IMR-90 (cell line): ENCODE measurements around the gene TAL1. TPM values are rescaled to one million over a fixed set of nuclear protein-coding genes. Genes with fewer than 3 reads are reported as not detected.

Experiments
- ATAC-seq: fragments of 200-7000 bp; cut with Tn5 transposase; 2 replicates; pipeline ENCODE4 v1.9.1; 2020; ENCODE audit warnings: low read depth, mild to moderate bottlenecking, moderate library complexity
- BruUV-seq: library from RNA; stranded (reverse); fragments of 400-500 nt; replicated peaks from 2 replicates; lab custom pipeline; 2021; lab: Mats Ljungman, UMichigan
- CTCF ChIA-PET: fragments of 300-600 bp; formaldehyde crosslinking; extraction: SDS; loops from one replicate; lab custom pipeline; 2021; ENCODE audit warnings: antibody characterized with exemption; lab: Yijun Ruan, JAX
- POLR2A ChIA-PET: fragments of 300-600 bp; sonication (Branson Sonifier 250); formaldehyde crosslinking; loops from one replicate; lab custom pipeline; 2022; ENCODE audit warnings: antibody characterized with exemption; ENCODE audit not compliant: unreplicated experiment; lab: Charles Lee
- DNase-seq: peaks from one replicate; pipeline ENCODE4 v3.0.0; 2013
- H2AFZ ChIP-seq: replicated peaks from 2 replicates; pipeline ENCODE3; 2013; ENCODE audit warnings: low read length, mild to moderate bottlenecking; ENCODE audit not compliant: poor library complexity
- H2AK5ac ChIP-seq: 2 replicates; pipeline ENCODE4 v1.6.1; 2013; ENCODE audit warnings: low read depth, low read length, inconsistent platforms
- H2AK9ac ChIP-seq: replicated peaks from 2 replicates; pipeline ENCODE3; 2013; ENCODE audit warnings: mild to moderate bottlenecking, low read depth, low read length, moderate library complexity; ENCODE audit not compliant: poor library complexity
- H2BK120ac ChIP-seq: 2 replicates; pipeline ENCODE4 v1.6.1; 2013; ENCODE audit warnings: low read depth, low read length, inconsistent platforms
- H2BK15ac ChIP-seq: 3 replicates; pipeline ENCODE4 v1.6.1; 2013; ENCODE audit warnings: low read depth, low read length, inconsistent platforms
- H2BK20ac ChIP-seq: 2 replicates; pipeline ENCODE4 v1.6.1; 2013; ENCODE audit warnings: low read depth, mild to moderate bottlenecking, inconsistent platforms, low read length, moderate library complexity
- H2BK5ac ChIP-seq: 2 replicates; pipeline ENCODE4 v1.6.1; 2013; ENCODE audit warnings: mild to moderate bottlenecking, low read depth, low read length, inconsistent platforms; ENCODE audit not compliant: poor library complexity, severe bottlenecking
- H3K14ac ChIP-seq: replicated peaks from 2 replicates; pipeline ENCODE4 v1.6.1; 2013; ENCODE audit warnings: low read depth, low read length, inconsistent platforms
- H3K18ac ChIP-seq: 2 replicates; pipeline ENCODE4 v1.6.1; 2013; ENCODE audit warnings: low read depth, low read length, control low read depth
- H3K23ac ChIP-seq: 2 replicates; pipeline ENCODE4 v1.6.1; 2013; ENCODE audit warnings: low read depth, low read length, inconsistent platforms
- H3K27ac ChIP-seq: 2 replicates; pipeline ENCODE4 v1.5.1; 2013; ENCODE audit warnings: mild to moderate bottlenecking, control low read depth, low read length; ENCODE audit not compliant: insufficient read depth
- H3K27me3 ChIP-seq: 2 replicates; pipeline ENCODE4 v1.6.1; 2013; ENCODE audit warnings: low read length; ENCODE audit not compliant: control insufficient read depth, insufficient read depth
- H3K36me3 ChIP-seq: 2 replicates; pipeline ENCODE4 v1.6.1; 2013; ENCODE audit warnings: low read length, mixed read lengths; ENCODE audit not compliant: control insufficient read depth, insufficient read depth
- H3K4ac ChIP-seq: 2 replicates; pipeline ENCODE4 v1.6.1; 2013; ENCODE audit warnings: low read depth, low read length, inconsistent platforms
- H3K4me1 ChIP-seq: 2 replicates; pipeline ENCODE4 v1.6.1; 2013; ENCODE audit warnings: low read length, mixed read lengths; ENCODE audit not compliant: control insufficient read depth, insufficient read depth
- H3K4me2 ChIP-seq: 2 replicates; pipeline ENCODE4 v1.6.1; 2013; ENCODE audit warnings: low read depth, mild to moderate bottlenecking, control low read depth, low read length, moderate library complexity
- H3K4me3 ChIP-seq: 2 replicates; pipeline ENCODE4 v1.5.1; 2013; ENCODE audit warnings: low read depth, mild to moderate bottlenecking, control low read depth, low read length, moderate library complexity; ENCODE audit not compliant: insufficient read depth
- H3K56ac ChIP-seq: 2 replicates; pipeline ENCODE4 v1.6.1; 2013; ENCODE audit warnings: low read length, inconsistent platforms; ENCODE audit not compliant: insufficient read depth; ENCODE audit errors: extremely low read depth
- H3K79me1 ChIP-seq, 2 experiments: 2 replicates each; pipeline ENCODE4 v1.6.1; 2013; ENCODE audit warnings: low read length in 2 of 2, inconsistent platforms in 1 of 2, low read depth in 1 of 2
- H3K9ac ChIP-seq: 2 replicates; pipeline ENCODE4 v1.6.1; 2013; ENCODE audit warnings: low read depth, low read length, control low read depth
- H3K9me1 ChIP-seq: 2 replicates; pipeline ENCODE4 v1.6.1; 2013; ENCODE audit warnings: low read length, inconsistent platforms; ENCODE audit not compliant: insufficient read depth
- H3K9me3 ChIP-seq: 2 replicates; pipeline ENCODE4 v1.6.1; 2013; ENCODE audit warnings: low read length; ENCODE audit not compliant: control insufficient read depth, insufficient read depth
- H4K20me1 ChIP-seq: 2 replicates; pipeline ENCODE4 v1.6.1; 2013; ENCODE audit warnings: low read length, inconsistent platforms; ENCODE audit not compliant: insufficient read depth
- H4K5ac ChIP-seq: 2 replicates; pipeline ENCODE4 v1.6.1; 2013; ENCODE audit warnings: mild to moderate bottlenecking, low read depth, low read length, control low read depth
- H4K8ac ChIP-seq, 2 experiments: 2 replicates each; pipeline ENCODE4 v1.6.1; 2013; ENCODE audit warnings: low read depth in 2 of 2, low read length in 2 of 2, control low read depth in 1 of 2, inconsistent platforms in 1 of 2
- H4K91ac ChIP-seq: 2 replicates; pipeline ENCODE4 v1.6.1; 2013; ENCODE audit warnings: low read depth, low read length, inconsistent platforms; ENCODE audit not compliant: insufficient read depth
- BHLHE40 ChIP-seq: fragments of 150-350 bp; IDR thresholded peaks from 2 replicates; pipeline ENCODE4 v1.6.1; 2016; ENCODE audit warnings: mild to moderate bottlenecking, low read depth, low read length
- CEBPB ChIP-seq: IDR thresholded peaks from 2 replicates; pipeline ENCODE4 v1.6.1; 2012; ENCODE audit warnings: low read depth, low read length, improper control_type of control experiment
- FOS ChIP-seq: fragments of 150-350 bp; IDR thresholded peaks from 2 replicates; pipeline ENCODE4 v1.6.1; 2016; ENCODE audit warnings: low read depth, low read length
- MAFK ChIP-seq: IDR thresholded peaks from 2 replicates; pipeline ENCODE4 v1.6.1; 2012; ENCODE audit warnings: low read depth, low read length, improper control_type of control experiment
- MXI1 ChIP-seq: IDR thresholded peaks from 2 replicates; pipeline ENCODE4 v1.6.1; 2012; ENCODE audit warnings: low read depth, mild to moderate bottlenecking, low read length, moderate library complexity, borderline replicate concordance
- WGBS, 2 experiments: methylation state at CpG; one replicate each; pipeline versions ENCODE4 v1.1.5 to v1.1.7; 2013; ENCODE audit warnings: missing lambda C conversion rate in 2 of 2; ENCODE audit not compliant: insufficient read length in 1 of 2; ENCODE audit errors: extremely low coverage in 2 of 2; 5-methylcytosine and 5-hydroxymethylcytosine counted together
- dilution Hi-C: fragments of 300-500 bp; cut with HindIII; formaldehyde crosslinking; loops from one replicate; pipeline ENCODE4 v1.14.3; 2018; ENCODE audit warnings: low sequenced_read_pairs; ENCODE audit not compliant: unreplicated experiment
- in situ Hi-C: fragments of 300-500 bp; cut with MboI; formaldehyde crosslinking; loops from 3 replicates; pipeline ENCODE4 v1.14.3; 2019; ENCODE audit warnings: low sequenced_read_pairs, inconsistent platforms, mixed read lengths
- intact Hi-C: fragments of 100-400 bp; cut with micrococcal nuclease; formaldehyde crosslinking; loops from 2 replicates; pipeline ENCODE4 v1.10.0; 2022
- polyA plus RNA-seq, 3 experiments: library from polyadenylated mRNA; depleted of rRNA; stranded (reverse); fragments of >200 nt; gene quantifications; 2 replicates each; pipeline ENCODE4 v1.2.3, GENCODE V29; 2012; ENCODE audit warnings: low replicate concordance in 1 of 3
- total RNA-seq: library from RNA; depleted of rRNA; stranded (reverse); fragments of >200 nt; gene quantifications from 2 replicates; pipeline ENCODE4 v1.2.3, GENCODE V29; 2012
- TF ChIP-seq, protein P1 (sequence below): conservative IDR thresholded peaks from 2 replicates; pipeline ENCODE4 v1.5.1; 2012; ENCODE audit warnings: mild to moderate bottlenecking, low read depth, low read length, improper control_type of control experiment
- TF ChIP-seq, protein P2 (sequence below): fragments of 150-350 bp; IDR thresholded peaks from 2 replicates; pipeline ENCODE4 v1.6.1; 2016; ENCODE audit warnings: low read depth, mild to moderate bottlenecking, low read length, moderate library complexity, borderline replicate concordance

Gene TAL1
- total and polyA plus RNA-seq, 2 of the 4 experiments (the other 2 are of a cell fraction), result not detected

DNA sequence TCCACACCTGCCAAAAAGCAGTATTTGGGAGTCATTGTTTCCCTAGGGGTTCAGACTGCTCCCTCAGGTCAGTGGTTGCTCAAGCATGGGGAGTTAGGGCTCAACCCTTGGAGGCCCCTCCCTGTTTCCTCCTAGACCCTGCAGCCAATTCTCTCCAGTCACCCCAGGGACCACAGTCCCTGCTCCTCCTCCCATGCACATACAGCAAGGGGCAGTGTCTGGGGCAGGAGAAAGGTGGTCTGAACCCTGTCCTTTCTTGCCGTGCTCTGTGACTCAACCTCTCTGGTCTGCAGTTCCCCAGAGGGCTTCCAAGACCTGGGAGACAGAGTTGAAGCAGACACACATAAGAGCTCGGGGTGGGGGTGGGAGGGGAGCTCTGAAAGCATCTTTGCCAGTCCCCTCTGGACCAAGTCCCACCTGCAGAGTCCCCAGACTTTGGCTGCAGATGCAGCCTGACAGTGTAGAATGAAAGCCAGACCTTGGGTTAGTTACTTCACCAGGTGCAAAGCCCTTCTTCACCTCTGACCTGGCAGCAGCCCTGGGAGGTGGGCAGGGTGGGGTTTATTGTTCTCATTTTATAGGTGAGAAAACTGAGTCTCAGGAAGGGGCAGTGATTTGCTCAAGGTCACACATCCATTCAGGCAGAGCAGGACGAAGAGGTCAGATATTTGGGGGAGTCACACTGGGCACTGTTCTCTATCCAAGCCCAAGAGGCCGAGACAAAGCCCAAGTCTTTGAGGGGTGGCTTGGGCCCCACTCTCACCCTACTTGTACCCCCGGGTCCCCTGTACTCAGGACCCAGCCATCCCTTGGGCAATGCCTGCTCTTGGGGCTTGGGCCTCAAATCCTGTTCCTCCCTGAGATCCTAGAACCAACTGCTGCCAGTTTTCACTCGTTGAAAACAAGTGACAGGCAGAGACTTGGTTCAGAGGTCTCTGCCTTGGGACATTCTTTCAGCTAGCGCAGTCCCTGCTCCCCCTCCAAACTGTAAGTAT, 42.9 kb downstream of the TAL1 start:
- ChIA-PET POLR2A (no interaction called here), CTCF (interaction anchor here (0.9 to 2.6 kb wide), 2 partner anchors 10 to 73 kb away, joined by 3 to 8 read pairs; no protein-coding TSS in a partner anchor)
- TF ChIP-seq MAFK (no peak), FOS (no peak), MXI1 (no peak), BHLHE40 (no peak), CEBPB (no peak)
- TF ChIP-seq, protein P1, sequence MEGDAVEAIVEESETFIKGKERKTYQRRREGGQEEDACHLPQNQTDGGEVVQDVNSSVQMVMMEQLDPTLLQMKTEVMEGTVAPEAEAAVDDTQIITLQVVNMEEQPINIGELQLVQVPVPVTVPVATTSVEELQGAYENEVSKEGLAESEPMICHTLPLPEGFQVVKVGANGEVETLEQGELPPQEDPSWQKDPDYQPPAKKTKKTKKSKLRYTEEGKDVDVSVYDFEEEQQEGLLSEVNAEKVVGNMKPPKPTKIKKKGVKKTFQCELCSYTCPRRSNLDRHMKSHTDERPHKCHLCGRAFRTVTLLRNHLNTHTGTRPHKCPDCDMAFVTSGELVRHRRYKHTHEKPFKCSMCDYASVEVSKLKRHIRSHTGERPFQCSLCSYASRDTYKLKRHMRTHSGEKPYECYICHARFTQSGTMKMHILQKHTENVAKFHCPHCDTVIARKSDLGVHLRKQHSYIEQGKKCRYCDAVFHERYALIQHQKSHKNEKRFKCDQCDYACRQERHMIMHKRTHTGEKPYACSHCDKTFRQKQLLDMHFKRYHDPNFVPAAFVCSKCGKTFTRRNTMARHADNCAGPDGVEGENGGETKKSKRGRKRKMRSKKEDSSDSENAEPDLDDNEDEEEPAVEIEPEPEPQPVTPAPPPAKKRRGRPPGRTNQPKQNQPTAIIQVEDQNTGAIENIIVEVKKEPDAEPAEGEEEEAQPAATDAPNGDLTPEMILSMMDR, result no peak
- TF ChIP-seq, protein P2, sequence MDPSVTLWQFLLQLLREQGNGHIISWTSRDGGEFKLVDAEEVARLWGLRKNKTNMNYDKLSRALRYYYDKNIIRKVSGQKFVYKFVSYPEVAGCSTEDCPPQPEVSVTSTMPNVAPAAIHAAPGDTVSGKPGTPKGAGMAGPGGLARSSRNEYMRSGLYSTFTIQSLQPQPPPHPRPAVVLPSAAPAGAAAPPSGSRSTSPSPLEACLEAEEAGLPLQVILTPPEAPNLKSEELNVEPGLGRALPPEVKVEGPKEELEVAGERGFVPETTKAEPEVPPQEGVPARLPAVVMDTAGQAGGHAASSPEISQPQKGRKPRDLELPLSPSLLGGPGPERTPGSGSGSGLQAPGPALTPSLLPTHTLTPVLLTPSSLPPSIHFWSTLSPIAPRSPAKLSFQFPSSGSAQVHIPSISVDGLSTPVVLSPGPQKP, result no peak
- H4K20me1 ChIP-seq, result no peaks in the 10 kb centered on the region; the same call in 1 of the 2 replicates
- no peak overlapping the region for H2BK5ac ChIP-seq
- intact Hi-C loops (no loop called here), dilution Hi-C loops (no loop called here), in situ Hi-C loops (loop anchor here (10.0 kb wide), 1 partner anchor 526 kb away; no protein-coding TSS in a partner anchor)
- 20% methylated on average over 1 of the region's 7 CpGs; no CpG with 5 or more reads in 1 of the 2 experiments for WGBS, 2 experiments
- no peak overlapping the region for H3K4ac ChIP-seq
- no peak overlapping the region for H3K27ac ChIP-seq
- no peak overlapping the region for H3K4me3 ChIP-seq
- H2AK5ac ChIP-seq, result no peak overlapping the region
- H3K79me1 ChIP-seq, result no peaks in the 10 kb centered on the region
- no peak overlapping the region for H3K9ac ChIP-seq
- no peak overlapping the region for H2BK15ac ChIP-seq
- H3K4me2 ChIP-seq, result no peak overlapping the region
- no peak overlapping the region for H2BK120ac ChIP-seq
- H3K23ac ChIP-seq, result no peak overlapping the region
- no peaks in the 10 kb centered on the region for H3K9me3 ChIP-seq
- H2AFZ ChIP-seq, result no peak overlapping the region
- H3K36me3 ChIP-seq, result no peaks in the 10 kb centered on the region
- H3K4me1 ChIP-seq, result peaks cover 2% of the 10 kb centered on the region; the same call in 1 of the 2 replicates
- no peak overlapping the region for H4K8ac ChIP-seq
- BruUV-seq, result no TSS peak
- H3K27me3 ChIP-seq, result peaks cover 2% of the 10 kb centered on the region; the same call in 1 of the 2 replicates
- H3K9me1 ChIP-seq, result no peaks in the 10 kb centered on the region
- ATAC-seq (no peak), DNase-seq (no peak)
- no peak overlapping the region for H3K56ac ChIP-seq
- H2BK20ac ChIP-seq, result no peak overlapping the region
- H2AK9ac ChIP-seq, result no peak overlapping the region
- no peak overlapping the region for H4K5ac ChIP-seq
- no peak overlapping the region for H4K91ac ChIP-seq
- H3K14ac ChIP-seq, result no peak overlapping the region
- no peak overlapping the region for H3K18ac ChIP-seq
